ENCODE results near the gene AIFM1.

AIFM1 gene

GRCh38 chrX:130170752-130171445 is 5.3 kb upstream of the AIFM1 start:
- peak; percentile 67 for DNase-seq

GRCh38 chrX:130167040-130167439 is 1.4 kb upstream of the AIFM1 start:
- DNase-seq, result no peak

GRCh38 chrX:130166503-130166777 is 799 bp upstream of the AIFM1 start:
- no peak for DNase-seq

GRCh38 chrX:130165181-130165702 is 399 bp downstream of the AIFM1 start:
- no peak for DNase-seq

GRCh38 chrX:130163398-130163797 is 2.2 kb downstream of the AIFM1 start:
- DNase-seq, result no peak

GRCh38 chrX:130162094-130162735 is 3.4 kb downstream of the AIFM1 start:
- DNase-seq, result no peak

GRCh38 chrX:130159776-130160175 is 5.9 kb downstream of the AIFM1 start:
- no peak for DNase-seq

- DNase-seq, result no peak
Observed at GRCh38 chrX:130158311-130158710, 7.3 kb downstream of the AIFM1 start.

- DNase-seq, result no peak
Observed at GRCh38 chrX:130155564-130155963, 10.1 kb downstream of the AIFM1 start.

GRCh38 chrX:130147631-130148030 is 18.0 kb downstream of the AIFM1 start:
- DNase-seq, result no peak

- no peak for DNase-seq
Observed at GRCh38 chrX:130145123-130145522, 20.5 kb downstream of the AIFM1 start.

- DNase-seq, result no peak
Observed at GRCh38 chrX:130144509-130144908, 21.1 kb downstream of the AIFM1 start.

GRCh38 chrX:130139474-130140201 is 26.0 kb downstream of the AIFM1 start:
- no peak for DNase-seq

- no peak for DNase-seq
Observed at GRCh38 chrX:130136961-130137360, 28.7 kb downstream of the AIFM1 start.

- no peak for DNase-seq
Observed at GRCh38 chrX:130136496-130136895, 29.1 kb downstream of the AIFM1 start.

GRCh38 chrX:130130990-130131389 is 34.7 kb downstream of the AIFM1 start:
- no peak for DNase-seq

GRCh38 chrX:130125091-130125874 is 40.4 kb downstream of the AIFM1 start:
- DNase-seq, result no peak

GRCh38 chrX:130124577-130124976 is 41.1 kb downstream of the AIFM1 start:
- no peak for DNase-seq

GRCh38 chrX:130121505-130121800 is 44.2 kb downstream of the AIFM1 start:
- no peak for DNase-seq

- DNase-seq, result peak; percentile 62
Observed at GRCh38 chrX:130120746-130121504, 44.7 kb downstream of the AIFM1 start.

GRCh38 chrX:130120321-130120731 is 45.3 kb downstream of the AIFM1 start:
- no peak for DNase-seq

- DNase-seq, result no peak
Observed at GRCh38 chrX:130119312-130119898, 46.2 kb downstream of the AIFM1 start.

All from CD4-positive, alpha-beta T cell treated with Interferon gamma for 1 hour (primary cell).